Lower lobe of right lung (tissue), 2 donors: Measurements from ENCODE around the gene KIF5C. TPM values are rescaled to one million over a fixed set of nuclear protein-coding genes. Genes with fewer than 3 reads are reported as not detected.

ENCODE experiments used
- ATAC-seq, 2 donors: fragments of 200-7000 bp; cut with Tn5 transposase; one replicate each; pipeline ENCODE4 v1.9.1; 2020 to 2022; ENCODE audit warnings: mild to moderate bottlenecking in 2 of 2, moderate library complexity in 2 of 2
- DNase-seq: peaks from one replicate; pipeline ENCODE4 v3.0.0-alpha.2; 2020
- H3K27ac ChIP-seq: fragments of 200-600 bp; one replicate; pipeline ENCODE4 v1.8.0; 2022
- H3K27me3 ChIP-seq: fragments of 200-600 bp; one replicate; pipeline ENCODE4 v1.8.0; 2022; ENCODE audit warnings: low read depth
- H3K36me3 ChIP-seq: fragments of 200-600 bp; one replicate; pipeline ENCODE4 v1.8.0; 2022; ENCODE audit warnings: mild to moderate bottlenecking
- H3K4me1 ChIP-seq: fragments of 200-600 bp; one replicate; pipeline ENCODE4 v1.8.0; 2022
- H3K4me3 ChIP-seq: fragments of 200-600 bp; one replicate; pipeline ENCODE4 v1.8.0; 2022; ENCODE audit warnings: mild to moderate bottlenecking
- H3K9me3 ChIP-seq: fragments of 200-600 bp; one replicate; pipeline ENCODE4 v1.8.0; 2022
- CTCF ChIP-seq: fragments of 200-600 bp; IDR thresholded peaks from one replicate; pipeline ENCODE4 v1.8.0; 2022; ENCODE audit warnings: antibody characterized with exemption, mild to moderate bottlenecking
- intact Hi-C: fragments of 100-400 bp; cut with DNase I; formaldehyde crosslinking; loops from one replicate; pipeline ENCODE4 v1.11.0; 2022
- total RNA-seq: library from RNA; stranded (reverse); fragmentation: NEBNext Ultra II Directional; extraction: Animal tissue kit (Norgen Biotek cat#: 25700); gene quantifications from one replicate; pipeline ENCODE4 v1.2.1, GENCODE V29; 2021
- donor health status: DM: no; HTN: yes; CAD: no; lungs with severe emphysema.

Gene KIF5C
- total RNA-seq, 1 donor from 2014 or later, result 0.47 TPM

GRCh38 chr2:148994341-148994740, 119.3 kb downstream of the KIF5C start:
- Histone ChIP-seq H3K36me3 (no peaks in the 10 kb centered on the region), H3K27me3 (no peaks in the 10 kb centered on the region), H3K27ac (no peak overlapping the region), H3K4me3 (no peak overlapping the region), H3K9me3 (no peaks in the 10 kb centered on the region), H3K4me1 (no peaks in the 10 kb centered on the region)
- ATAC-seq (no peak), DNase-seq (no peak)
- intact Hi-C loops, result no loop called here
- no peak for TF ChIP-seq CTCF

GRCh38 chr2:148996805-148997204, 121.8 kb downstream of the KIF5C start:
- no peak for TF ChIP-seq CTCF
- no peak for ATAC-seq
- H3K9me3 ChIP-seq, result no peaks in the 10 kb centered on the region
- no peak overlapping the region for H3K27ac ChIP-seq
- no peak overlapping the region for H3K4me3 ChIP-seq
- no peak for DNase-seq
- no peaks in the 10 kb centered on the region for H3K27me3 ChIP-seq
- intact Hi-C loops, result no loop called here
- H3K36me3 ChIP-seq, result no peaks in the 10 kb centered on the region
- no peaks in the 10 kb centered on the region for H3K4me1 ChIP-seq

GRCh38 chr2:148998165-148998830, 123.3 kb downstream of the KIF5C start:
- intact Hi-C loops, result no loop called here
- no peak overlapping the region for H3K4me3 ChIP-seq
- no peak for DNase-seq
- no peak overlapping the region for H3K27ac ChIP-seq
- no peaks in the 10 kb centered on the region for H3K4me1 ChIP-seq
- H3K9me3 ChIP-seq, result no peaks in the 10 kb centered on the region
- H3K36me3 ChIP-seq, result no peaks in the 10 kb centered on the region
- H3K27me3 ChIP-seq, result no peaks in the 10 kb centered on the region
- ATAC-seq, result no peak
- no peak for TF ChIP-seq CTCF

- ATAC-seq (no peak), DNase-seq (no peak)
- Histone ChIP-seq H3K4me3 (no peak overlapping the region), H3K27me3 (no peaks in the 10 kb centered on the region), H3K9me3 (no peaks in the 10 kb centered on the region), H3K27ac (no peak overlapping the region), H3K36me3 (no peaks in the 10 kb centered on the region), H3K4me1 (no peaks in the 10 kb centered on the region)
- intact Hi-C loops, result no loop called here
- no peak for TF ChIP-seq CTCF
Measured at GRCh38 chr2:148998831-148999200, 123.8 kb downstream of the KIF5C start.

GRCh38 chr2:148999451-148999921, 124.5 kb downstream of the KIF5C start:
- intact Hi-C loops, result no loop called here
- Histone ChIP-seq H3K4me3 (no peak overlapping the region), H3K4me1 (no peaks in the 10 kb centered on the region), H3K27ac (no peak overlapping the region), H3K9me3 (no peaks in the 10 kb centered on the region), H3K27me3 (no peaks in the 10 kb centered on the region), H3K36me3 (no peaks in the 10 kb centered on the region)
- ATAC-seq (no peak), DNase-seq (no peak)
- no peak for TF ChIP-seq CTCF
